ENCODE data around the gene NUDC.

DNA sequence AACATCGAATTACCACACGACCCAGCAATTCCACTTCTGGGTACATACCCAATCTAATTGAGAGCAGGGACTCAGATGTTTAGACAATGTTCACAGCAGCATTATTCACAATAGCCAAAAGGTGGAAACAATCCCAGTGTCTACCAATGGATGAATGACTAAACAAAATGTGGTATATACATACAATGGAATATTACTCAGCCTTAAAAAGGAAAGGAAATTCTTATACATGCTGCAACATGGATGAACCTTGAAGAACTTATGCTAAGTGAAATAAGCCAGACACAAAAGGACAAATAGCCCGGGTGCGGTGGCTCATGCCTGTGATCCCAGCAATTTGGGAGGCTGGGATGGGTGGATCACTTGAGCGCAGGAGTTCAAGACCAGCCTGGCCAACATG, 31.8 kb downstream of the NUDC start:
- TF ChIP-seq BCL6B (tag by site-specific recombination; IDR thresholded peaks at IDR 0.05) (no peak), ZNF19 (tag by site-specific recombination; IDR thresholded peaks at IDR 0.05; ENCODE audit: low read depth) (no peak), CTCF (tag by site-specific recombination; IDR thresholded peaks at IDR 0.05) (no peak), ZNF121 (tag by site-specific recombination; IDR thresholded peaks at IDR 0.05) (no peak), ZNF335 (tag by site-specific recombination; conservative IDR thresholded peaks at IDR 0.05) (no peak)
